HG02981 (cell line): ENCODE results near the gene B2M.

Experiments used
- ATAC-seq: cut with Tn5 transposase; IDR thresholded peaks from one replicate; pipeline ENCODE4 v1.9.1; 2021; ENCODE audit warnings: mild to moderate bottlenecking, moderate library complexity; ENCODE audit not compliant: unreplicated experiment

B2M gene

GRCh38 chr15:44765036-44765435, 53.7 kb downstream of the B2M start:
- ATAC-seq = no peak
